ENCODE data around the gene CAPN10. TPM values are rescaled to one million over a fixed set of nuclear protein-coding genes. Genes with fewer than 3 reads are reported as not detected.

Gene CAPN10
- total and polyA plus RNA-seq, 2 donors from 2014 or later: 26.3 to 50.9 TPM

DNA sequence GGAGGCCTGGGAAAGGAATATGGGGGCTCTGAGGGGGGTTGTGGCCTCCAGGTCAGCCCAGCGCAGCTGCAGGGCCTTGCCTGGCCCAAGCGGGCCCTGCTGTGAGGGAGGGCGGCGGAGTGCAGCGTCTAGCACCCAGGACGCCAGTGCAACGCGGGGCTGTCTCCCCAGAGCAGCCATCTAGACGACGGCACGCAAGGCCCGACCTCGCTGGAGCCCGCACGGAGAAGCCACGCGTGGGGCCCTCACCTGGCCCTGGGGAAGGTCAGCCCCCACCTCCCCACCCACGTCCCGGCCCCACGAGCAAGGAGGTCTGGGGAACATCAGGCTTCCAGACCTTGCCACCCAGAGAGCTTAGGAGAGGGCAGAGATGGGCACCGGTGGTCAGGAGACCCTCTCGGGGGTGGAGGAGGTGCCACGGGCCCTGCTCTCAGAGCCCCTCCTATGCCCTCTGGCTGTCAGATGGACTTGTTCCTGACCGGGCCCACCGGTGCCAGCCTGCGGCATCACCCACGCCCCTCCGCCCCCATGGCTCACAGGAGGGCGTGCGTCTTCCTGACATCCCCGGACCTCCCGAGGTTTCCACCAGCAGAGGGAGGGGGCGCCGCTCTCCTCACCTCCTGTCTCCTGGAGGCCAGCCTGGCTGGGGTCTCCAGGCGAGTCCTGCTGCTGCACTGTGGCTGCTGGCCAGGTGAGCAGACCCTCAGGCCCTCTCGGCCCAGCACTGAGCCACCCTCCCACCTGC, 55.7 kb downstream of the CAPN10 start:
- Histone ChIP-seq H3K27me3 (ENCODE audit: control insufficient read depth, insufficient read depth, low read length) (no peaks in the 10 kb centered on the region), H3K4me1 (ENCODE audit: control insufficient read depth in 2 of 3, insufficient read depth in 2 of 3, low read depth in 1 of 3, low read length in 3 of 3) (no peaks in the 10 kb centered on the region), H3K9me3 (ENCODE audit: control insufficient read depth in 2 of 3, insufficient read depth in 1 of 3, low read length in 3 of 3) (no peaks in the 10 kb centered on the region), H3K4me3 (ENCODE audit: low read length in 3 of 3) (no peak overlapping the region), H3K9ac (ENCODE audit: low read length in 3 of 3) (no peak overlapping the region), H3K36me3 (ENCODE audit: control insufficient read depth in 2 of 3, insufficient read depth in 3 of 3, low read length in 3 of 3) (no peaks in the 10 kb centered on the region), H3K27ac (ENCODE audit: low read depth in 2 of 2, low read length in 2 of 2) (no peak overlapping the region)
- intact Hi-C loops (cut with DNase I): no loop called here
- TF ChIP-seq, protein P1, sequence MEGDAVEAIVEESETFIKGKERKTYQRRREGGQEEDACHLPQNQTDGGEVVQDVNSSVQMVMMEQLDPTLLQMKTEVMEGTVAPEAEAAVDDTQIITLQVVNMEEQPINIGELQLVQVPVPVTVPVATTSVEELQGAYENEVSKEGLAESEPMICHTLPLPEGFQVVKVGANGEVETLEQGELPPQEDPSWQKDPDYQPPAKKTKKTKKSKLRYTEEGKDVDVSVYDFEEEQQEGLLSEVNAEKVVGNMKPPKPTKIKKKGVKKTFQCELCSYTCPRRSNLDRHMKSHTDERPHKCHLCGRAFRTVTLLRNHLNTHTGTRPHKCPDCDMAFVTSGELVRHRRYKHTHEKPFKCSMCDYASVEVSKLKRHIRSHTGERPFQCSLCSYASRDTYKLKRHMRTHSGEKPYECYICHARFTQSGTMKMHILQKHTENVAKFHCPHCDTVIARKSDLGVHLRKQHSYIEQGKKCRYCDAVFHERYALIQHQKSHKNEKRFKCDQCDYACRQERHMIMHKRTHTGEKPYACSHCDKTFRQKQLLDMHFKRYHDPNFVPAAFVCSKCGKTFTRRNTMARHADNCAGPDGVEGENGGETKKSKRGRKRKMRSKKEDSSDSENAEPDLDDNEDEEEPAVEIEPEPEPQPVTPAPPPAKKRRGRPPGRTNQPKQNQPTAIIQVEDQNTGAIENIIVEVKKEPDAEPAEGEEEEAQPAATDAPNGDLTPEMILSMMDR (IDR thresholded peaks at IDR 0.05; ENCODE audit: borderline replicate concordance, extremely low read depth, insufficient read depth): no peak
- DNase-seq (peak in 2 of 5 donors; percentile 33 to 70), FAIRE-seq (no peak)

DNA sequence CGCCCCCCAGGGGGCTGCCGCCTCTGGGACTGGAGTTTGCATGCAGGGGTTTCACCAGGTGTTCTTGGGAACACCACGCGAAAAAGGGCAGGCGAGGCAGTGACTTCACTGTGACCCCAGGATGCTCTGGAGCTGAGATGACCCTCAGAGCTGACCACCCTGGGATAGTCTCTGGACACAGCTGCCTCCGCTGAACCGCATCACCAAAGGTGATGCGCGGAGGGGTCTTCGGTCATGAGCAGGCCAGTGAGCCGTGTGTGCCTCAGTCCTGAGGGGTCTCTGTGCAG, 56.2 kb downstream of the CAPN10 start:
- no peaks in the 10 kb centered on the region for H3K4me1 ChIP-seq (ENCODE audit: control insufficient read depth in 2 of 3, insufficient read depth in 2 of 3, low read depth in 1 of 3, low read length in 3 of 3)
- H3K9ac ChIP-seq (ENCODE audit: low read length in 3 of 3): no peak overlapping the region
- peak in 1 of 5 donors; percentile 55 for DNase-seq
- no peaks in the 10 kb centered on the region for H3K36me3 ChIP-seq (ENCODE audit: control insufficient read depth in 2 of 3, insufficient read depth in 3 of 3, low read length in 3 of 3)
- no peak overlapping the region for H3K4me3 ChIP-seq (ENCODE audit: low read length in 3 of 3)
- H3K9me3 ChIP-seq (ENCODE audit: control insufficient read depth in 2 of 3, insufficient read depth in 1 of 3, low read length in 3 of 3): no peaks in the 10 kb centered on the region
- TF ChIP-seq, protein P1 (IDR thresholded peaks at IDR 0.05; ENCODE audit: borderline replicate concordance, extremely low read depth, insufficient read depth): no peak
- no peak for FAIRE-seq
- intact Hi-C loops (cut with DNase I): no loop called here
- no peaks in the 10 kb centered on the region for H3K27me3 ChIP-seq (ENCODE audit: control insufficient read depth, insufficient read depth, low read length)
- no peak overlapping the region for H3K27ac ChIP-seq (ENCODE audit: low read depth in 2 of 2, low read length in 2 of 2)

DNA sequence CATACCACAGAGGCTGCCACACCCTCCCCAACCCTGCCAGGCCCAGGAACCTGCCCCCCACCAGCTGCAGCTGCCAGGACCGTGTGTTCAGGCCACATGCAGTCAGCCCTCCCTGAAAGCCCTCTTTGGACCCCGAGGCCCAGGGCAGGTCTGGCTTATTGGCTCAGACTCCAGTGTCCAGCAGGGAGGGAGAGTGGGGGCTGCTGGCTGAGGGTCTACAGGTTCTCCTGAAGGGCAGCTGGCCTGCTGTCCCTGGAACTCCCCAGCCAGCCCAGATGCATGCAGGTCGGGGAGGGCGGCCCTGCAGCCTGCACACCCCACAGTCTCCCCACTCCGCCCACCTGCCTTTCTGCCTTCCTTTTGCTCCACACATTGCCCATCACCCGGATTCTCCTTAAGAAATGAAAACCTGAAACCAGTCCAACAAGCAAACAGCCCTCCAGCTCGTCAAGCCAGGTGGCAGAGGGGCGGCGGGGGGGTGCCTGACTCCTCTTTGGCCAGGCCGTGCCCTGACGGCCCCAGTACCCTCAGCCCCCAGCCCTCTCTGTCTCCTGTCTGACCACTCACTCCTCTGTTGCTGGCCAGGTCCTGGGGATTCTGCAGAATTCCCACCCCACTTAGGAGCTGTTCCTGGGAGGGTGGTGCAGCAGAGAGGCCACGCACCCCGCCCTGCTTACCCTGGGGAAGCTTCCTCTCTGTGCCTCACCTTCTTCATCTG, 56.7 kb downstream of the CAPN10 start:
- H3K27me3 ChIP-seq (ENCODE audit: control insufficient read depth, insufficient read depth, low read length): no peaks in the 10 kb centered on the region
- DNase-seq: peak in 1 of 5 donors; percentile 56
- H3K36me3 ChIP-seq (ENCODE audit: control insufficient read depth in 2 of 3, insufficient read depth in 3 of 3, low read length in 3 of 3): no peaks in the 10 kb centered on the region
- H3K4me3 ChIP-seq (ENCODE audit: low read length in 3 of 3): no peak overlapping the region
- no peak overlapping the region for H3K27ac ChIP-seq (ENCODE audit: low read depth in 2 of 2, low read length in 2 of 2)
- no peaks in the 10 kb centered on the region for H3K9me3 ChIP-seq (ENCODE audit: control insufficient read depth in 2 of 3, insufficient read depth in 1 of 3, low read length in 3 of 3)
- TF ChIP-seq, protein P1 (IDR thresholded peaks at IDR 0.05; ENCODE audit: borderline replicate concordance, extremely low read depth, insufficient read depth): no peak
- FAIRE-seq: no peak
- no peak overlapping the region for H3K9ac ChIP-seq (ENCODE audit: low read length in 3 of 3)
- intact Hi-C loops (cut with DNase I): no loop called here
- no peaks in the 10 kb centered on the region for H3K4me1 ChIP-seq (ENCODE audit: control insufficient read depth in 2 of 3, insufficient read depth in 2 of 3, low read depth in 1 of 3, low read length in 3 of 3)
